ENCODE data around the gene RASGRP1. TPM values are rescaled to one million over a fixed set of nuclear protein-coding genes. Genes with fewer than 3 reads are reported as not detected.

RASGRP1 gene
- total RNA-seq, 1 donor from 2014 or later, result 1.6 TPM

DNA sequence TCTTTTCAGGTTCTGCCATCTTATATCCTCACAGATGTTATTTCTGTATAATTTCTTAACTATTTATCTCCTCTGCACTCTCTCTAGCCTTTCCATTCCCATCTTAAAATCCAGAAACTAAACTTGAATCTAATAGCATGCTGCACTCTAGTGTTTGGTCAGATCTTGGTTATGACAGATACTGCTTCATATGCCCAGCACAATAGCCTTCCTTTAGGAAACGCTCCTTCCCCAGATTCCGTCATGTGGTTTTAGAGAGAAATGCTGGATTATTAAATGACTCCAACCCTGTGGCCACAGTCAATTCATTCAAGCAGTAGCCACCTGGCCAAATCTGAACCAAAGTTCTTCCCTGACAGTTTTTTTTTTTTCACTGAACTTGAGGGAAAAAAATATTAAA, 19.4 kb downstream of the RASGRP1 start:
- no peak overlapping the region for H3K4me3 Mint-ChIP-seq
- TF ChIP-seq, protein P1, sequence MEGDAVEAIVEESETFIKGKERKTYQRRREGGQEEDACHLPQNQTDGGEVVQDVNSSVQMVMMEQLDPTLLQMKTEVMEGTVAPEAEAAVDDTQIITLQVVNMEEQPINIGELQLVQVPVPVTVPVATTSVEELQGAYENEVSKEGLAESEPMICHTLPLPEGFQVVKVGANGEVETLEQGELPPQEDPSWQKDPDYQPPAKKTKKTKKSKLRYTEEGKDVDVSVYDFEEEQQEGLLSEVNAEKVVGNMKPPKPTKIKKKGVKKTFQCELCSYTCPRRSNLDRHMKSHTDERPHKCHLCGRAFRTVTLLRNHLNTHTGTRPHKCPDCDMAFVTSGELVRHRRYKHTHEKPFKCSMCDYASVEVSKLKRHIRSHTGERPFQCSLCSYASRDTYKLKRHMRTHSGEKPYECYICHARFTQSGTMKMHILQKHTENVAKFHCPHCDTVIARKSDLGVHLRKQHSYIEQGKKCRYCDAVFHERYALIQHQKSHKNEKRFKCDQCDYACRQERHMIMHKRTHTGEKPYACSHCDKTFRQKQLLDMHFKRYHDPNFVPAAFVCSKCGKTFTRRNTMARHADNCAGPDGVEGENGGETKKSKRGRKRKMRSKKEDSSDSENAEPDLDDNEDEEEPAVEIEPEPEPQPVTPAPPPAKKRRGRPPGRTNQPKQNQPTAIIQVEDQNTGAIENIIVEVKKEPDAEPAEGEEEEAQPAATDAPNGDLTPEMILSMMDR (conservative IDR thresholded peaks at IDR 0.05), result no peak
- H3K36me3 Mint-ChIP-seq (ENCODE audit: low read depth), result no peaks in the 10 kb centered on the region
- H3K9me3 Mint-ChIP-seq, result no peaks in the 10 kb centered on the region
- no peaks in the 10 kb centered on the region for H3K27me3 Mint-ChIP-seq (ENCODE audit: low read depth)
- no peaks in the 10 kb centered on the region for H3K4me1 Mint-ChIP-seq
- H3K27ac Mint-ChIP-seq (ENCODE audit: unreplicated experiment), result no peak overlapping the region
- no peak for DNase-seq (ENCODE audit: low read depth, low spot score)

DNA sequence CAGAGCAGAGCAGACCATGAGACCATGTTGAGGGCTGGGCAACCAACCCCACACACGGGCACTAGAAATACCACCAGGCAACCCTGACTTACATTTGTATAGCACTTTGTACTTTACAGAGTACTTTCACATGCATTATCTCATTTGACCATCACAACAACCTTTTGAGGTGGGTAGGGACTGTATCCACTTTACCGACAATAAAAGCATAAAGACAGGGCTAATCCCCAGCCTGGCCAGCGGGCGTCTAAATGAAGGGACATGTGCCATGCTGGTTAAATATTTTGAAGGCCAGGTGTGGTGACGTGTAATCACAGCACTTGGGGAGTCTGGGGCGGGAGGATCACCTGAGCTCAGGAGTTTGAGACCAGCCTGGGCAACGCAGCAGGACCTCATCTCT, 23.6 kb downstream of the RASGRP1 start:
- Mint-ChIP-seq H3K4me1 (no peaks in the 10 kb centered on the region), H3K27ac (ENCODE audit: unreplicated experiment) (no peak overlapping the region), H3K4me3 (no peak overlapping the region), H3K9me3 (no peaks in the 10 kb centered on the region), H3K36me3 (ENCODE audit: low read depth) (no peaks in the 10 kb centered on the region), H3K27me3 (ENCODE audit: low read depth) (no peaks in the 10 kb centered on the region)
- DNase-seq (ENCODE audit: low read depth, low spot score), result no peak
- TF ChIP-seq, protein P1 (conservative IDR thresholded peaks at IDR 0.05), result no peak

DNA sequence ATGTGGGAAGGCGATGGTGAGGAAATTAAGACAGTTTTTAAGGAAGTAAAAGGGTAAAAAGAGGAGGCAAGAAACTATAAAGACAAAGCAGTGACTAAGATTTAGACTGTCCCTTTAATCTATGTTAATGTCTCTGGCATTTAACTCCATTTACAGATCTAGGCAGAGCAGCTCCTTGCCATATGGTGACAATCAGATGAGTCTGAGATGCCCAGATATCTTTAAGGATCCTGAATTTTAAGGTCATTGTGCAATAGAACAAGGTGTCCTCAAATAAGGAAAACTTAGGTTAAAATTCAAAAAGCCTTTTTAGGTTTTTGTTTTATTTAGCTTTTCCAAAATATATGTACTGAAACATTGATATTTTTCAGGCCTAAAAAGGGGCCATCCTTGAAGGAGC, 24.1 kb downstream of the RASGRP1 start:
- no peak overlapping the region for H3K4me3 Mint-ChIP-seq
- DNase-seq (ENCODE audit: low read depth, low spot score), result no peak
- H3K4me1 Mint-ChIP-seq, result no peaks in the 10 kb centered on the region
- TF ChIP-seq, protein P1 (conservative IDR thresholded peaks at IDR 0.05), result no peak
- no peaks in the 10 kb centered on the region for H3K9me3 Mint-ChIP-seq
- H3K36me3 Mint-ChIP-seq (ENCODE audit: low read depth), result no peaks in the 10 kb centered on the region
- H3K27ac Mint-ChIP-seq (ENCODE audit: unreplicated experiment), result no peak overlapping the region
- no peaks in the 10 kb centered on the region for H3K27me3 Mint-ChIP-seq (ENCODE audit: low read depth)

DNA sequence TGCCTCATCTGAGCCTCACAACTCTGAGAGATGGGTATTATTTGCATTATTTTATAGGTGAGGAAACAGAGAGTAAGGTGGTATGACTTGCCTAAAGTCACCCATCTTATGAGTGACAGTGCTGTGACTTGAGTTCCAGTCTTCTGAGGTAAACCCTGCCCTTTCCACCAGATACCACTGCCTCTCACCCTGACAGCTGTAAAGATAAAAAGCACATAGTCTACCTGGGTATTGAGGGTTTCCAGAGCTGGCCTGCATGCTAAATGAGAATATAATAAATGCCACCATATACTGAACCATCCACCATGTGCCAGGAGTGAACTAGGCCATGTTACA, 25.6 kb downstream of the RASGRP1 start:
- Mint-ChIP-seq H3K27me3 (ENCODE audit: low read depth) (no peaks in the 10 kb centered on the region), H3K36me3 (ENCODE audit: low read depth) (no peaks in the 10 kb centered on the region), H3K27ac (ENCODE audit: unreplicated experiment) (no peak overlapping the region), H3K4me3 (no peak overlapping the region), H3K4me1 (no peaks in the 10 kb centered on the region), H3K9me3 (no peaks in the 10 kb centered on the region)
- TF ChIP-seq, protein P1 (conservative IDR thresholded peaks at IDR 0.05), result no peak
- no peak for DNase-seq (ENCODE audit: low read depth, low spot score)

DNA sequence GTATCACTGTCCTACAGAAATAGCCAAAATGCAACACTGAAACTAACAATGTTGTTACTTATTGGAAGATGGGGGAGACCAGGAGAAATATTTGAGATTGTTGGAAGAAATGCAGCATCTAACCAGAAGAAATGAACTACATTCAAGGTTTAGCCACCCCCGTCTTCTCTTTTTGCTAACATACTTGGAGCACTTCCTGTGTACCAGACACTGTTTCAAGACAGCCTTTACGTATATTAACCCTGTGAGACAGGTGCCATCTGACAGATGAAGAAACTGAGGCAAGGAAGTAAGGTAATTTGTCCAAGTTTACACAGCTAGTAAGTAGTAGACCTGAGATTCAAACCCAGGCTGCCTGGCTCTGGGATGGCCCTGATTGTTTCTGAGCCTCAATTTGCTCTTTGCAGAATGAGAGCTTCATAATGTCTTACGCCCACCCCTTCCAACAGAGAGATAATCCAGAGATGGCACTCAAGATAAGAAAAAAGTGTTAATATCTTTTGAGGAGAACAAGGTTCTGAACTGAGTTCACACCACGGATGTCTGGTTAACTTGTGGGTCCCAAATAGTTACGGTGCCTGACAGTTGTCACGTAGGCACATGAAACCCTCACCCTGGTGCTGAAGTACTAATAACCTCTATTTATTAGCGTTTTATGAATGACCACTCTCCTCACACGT, 26.1 kb downstream of the RASGRP1 start:
- Mint-ChIP-seq H3K36me3 (ENCODE audit: low read depth) (no peaks in the 10 kb centered on the region), H3K27ac (ENCODE audit: unreplicated experiment) (no peak overlapping the region), H3K4me1 (peaks cover 1% of the 10 kb centered on the region), H3K27me3 (ENCODE audit: low read depth) (no peaks in the 10 kb centered on the region), H3K4me3 (no peak overlapping the region), H3K9me3 (no peaks in the 10 kb centered on the region)
- DNase-seq (ENCODE audit: low read depth, low spot score), result no peak
- TF ChIP-seq, protein P1 (conservative IDR thresholded peaks at IDR 0.05), result no peak
